HepG2 (cell line): ENCODE data around the gene SELENOM. TPM values are rescaled to one million over a fixed set of nuclear protein-coding genes. Genes with fewer than 3 reads are reported as not detected.

ENCODE experiments used
- ATAC-seq: fragments of 200-7000 bp; cut with Tn5 transposase; 3 replicates; pipeline ENCODE4 v1.9.1; 2020; ENCODE audit warnings: mild to moderate bottlenecking, moderate library complexity
- BruUV-seq: library from RNA; stranded (reverse); fragments of 400-500 nt; replicated peaks from 2 replicates; lab custom pipeline; 2021; lab: Mats Ljungman, UMichigan
- CTCF ChIA-PET: fragments of 300-600 bp; formaldehyde crosslinking; extraction: SDS; loops from one replicate; lab custom pipeline; 2021; ENCODE audit warnings: low total read pairs, inconsistent platforms, low intra/inter-chr PET ratio; lab: Yijun Ruan, JAX
- POLR2A ChIA-PET: fragments of 350-600 bp; sonication (Branson Sonifier 250); formaldehyde crosslinking; loops from one replicate; lab custom pipeline; 2020; ENCODE audit warnings: antibody characterized with exemption, inconsistent platforms; lab: Yijun Ruan, JAX
- DNase-seq: peaks from one replicate; pipeline ENCODE4 v3.0.0-alpha.2; 2015; ENCODE audit warnings: low spot score
- FAIRE-seq: peaks from 3 replicates; lab custom pipeline; 2011; peaks lifted over from hg19 to GRCh38; lab: Jason Lieb, UNC
- H2AFZ ChIP-seq: one replicate; pipeline ENCODE4 v1.6.1; 2011; ENCODE audit warnings: low read length, inconsistent platforms
- H3K27ac ChIP-seq: fragments of 300-600 bp; 3 replicates; pipeline ENCODE4 v1.8.0; 2011; ENCODE audit warnings: mixed run types, mild to moderate bottlenecking, mixed read lengths, low read length, inconsistent platforms; ENCODE audit not compliant: insufficient read depth; ENCODE audit errors: extremely low read length
- H3K27me3 ChIP-seq, 2 experiments: fragments of 200-600 bp in 1 of 2; 2 replicates in 1 of 2; 3 replicates in 1 of 2; pipeline versions ENCODE4 v1.6.0 to v1.8.0; 2011; ENCODE audit warnings: low read length in 2 of 2, mild to moderate bottlenecking in 2 of 2, moderate library complexity in 2 of 2, inconsistent platforms in 1 of 2; ENCODE audit not compliant: insufficient read depth in 2 of 2, control insufficient read depth in 1 of 2
- H3K36me3 ChIP-seq, 2 experiments: fragments of 200-600 bp in 1 of 2; replicated peaks in 1 of 2; 2 replicates in 1 of 2; 3 replicates in 1 of 2; pipeline versions ENCODE4 v1.5.1 to v1.8.0; 2011; ENCODE audit warnings: low read length in 2 of 2, inconsistent platforms in 1 of 2; ENCODE audit not compliant: insufficient read depth in 2 of 2, control insufficient read depth in 1 of 2
- H3K4me1 ChIP-seq: 2 replicates; pipeline ENCODE4 v1.5.1; 2012; ENCODE audit warnings: low read length, inconsistent platforms; ENCODE audit not compliant: insufficient read depth
- H3K4me2 ChIP-seq: 2 replicates; pipeline ENCODE4 v1.6.0; 2011; ENCODE audit warnings: low read depth, low read length, inconsistent platforms
- H3K4me3 ChIP-seq, 3 experiments: fragments of 200-600 bp in 1 of 3; sonication (generic), shearing (Covaris generic) in 1 of 3; replicated peaks in 1 of 3; 2 replicates each; pipeline ENCODE4 v1.5.1; 2011 to 2016; ENCODE audit warnings: low read length in 3 of 3, inconsistent platforms in 2 of 3, low read depth in 2 of 3, mild to moderate bottlenecking in 2 of 3, control low read depth in 1 of 3, mixed read lengths in 1 of 3; ENCODE audit not compliant: insufficient read depth in 1 of 3
- H3K79me2 ChIP-seq: one replicate; pipeline ENCODE4 v1.6.1; 2011; ENCODE audit warnings: low read length, inconsistent platforms; ENCODE audit not compliant: insufficient read depth
- H3K9ac ChIP-seq: 2 replicates; pipeline ENCODE4 v1.6.0; 2011; ENCODE audit warnings: mild to moderate bottlenecking, low read depth, low read length, inconsistent platforms; ENCODE audit not compliant: insufficient read depth
- H3K9me3 ChIP-seq: 2 replicates; pipeline ENCODE4 v1.5.1; 2012; ENCODE audit warnings: mild to moderate bottlenecking, low read length
- H4K20me1 ChIP-seq: 2 replicates; pipeline ENCODE4 v1.6.0; 2011; ENCODE audit warnings: inconsistent platforms, mild to moderate bottlenecking, low read length, moderate library complexity; ENCODE audit not compliant: insufficient read depth
- BORCS8-MEF2B ChIP-seq: sonication (generic); formaldehyde crosslinking; IDR thresholded peaks from 2 replicates; pipeline ENCODE4 v1.8.0; 2022; ENCODE audit warnings: mild to moderate bottlenecking, missing genetic modification reagents
- CEBPG ChIP-seq: IDR thresholded peaks from 2 replicates; pipeline ENCODE4 v1.6.1; 2016
- KLF13 ChIP-seq: sonication (generic); formaldehyde crosslinking; IDR thresholded peaks from 2 replicates; pipeline ENCODE4 v1.4.0; 2020; ENCODE audit warnings: mild to moderate bottlenecking, missing genetic modification reagents
- KMT2A ChIP-seq: sonication (generic); formaldehyde crosslinking; IDR thresholded peaks from 2 replicates; pipeline ENCODE4 v1.4.0; 2020; ENCODE audit warnings: missing genetic modification reagents
- MLLT10 ChIP-seq: sonication (generic); formaldehyde crosslinking; IDR thresholded peaks from 2 replicates; pipeline ENCODE4 v1.4.0; 2020; ENCODE audit warnings: missing genetic modification reagents
- NR2C2 ChIP-seq: sonication (generic); formaldehyde crosslinking; IDR thresholded peaks from 2 replicates; pipeline ENCODE4 v1.4.0; 2020; ENCODE audit warnings: missing genetic modification reagents, mild to moderate bottlenecking, moderate library complexity, borderline replicate concordance
- SMYD3 ChIP-seq: sonication (generic); formaldehyde crosslinking; IDR thresholded peaks from 2 replicates; pipeline ENCODE4 v1.8.1; 2023; ENCODE audit warnings: mild to moderate bottlenecking, missing genetic modification reagents
- SNRNP70 ChIP-seq: fragments of 200-400 bp; formaldehyde crosslinking; IDR thresholded peaks from 2 replicates; pipeline ENCODE4 v1.6.1; 2017; ENCODE audit warnings: mild to moderate bottlenecking, low read depth, low read length, moderate library complexity
- TCF12 ChIP-seq, 2 experiments: fragments of 450-650 bp in 1 of 2; sonication (generic) in 1 of 2; formaldehyde crosslinking in 1 of 2; IDR thresholded peaks; 2 replicates each; pipeline versions ENCODE4 v1.6.1 to v1.8.0; 2017 to 2022; ENCODE audit warnings: antibody characterized with exemption in 1 of 2, mild to moderate bottlenecking in 1 of 2, missing genetic modification reagents in 1 of 2, moderate library complexity in 1 of 2
- ZNF598 ChIP-seq: sonication (generic); formaldehyde crosslinking; IDR thresholded peaks from 2 replicates; pipeline ENCODE4 v1.5.1; 2020; ENCODE audit warnings: mild to moderate bottlenecking, missing genetic modification reagents, borderline replicate concordance
- WGBS: methylation state at CpG from one replicate; pipeline ENCODE4 v1.1.6; 2017; ENCODE audit warnings: low lambda C conversion rate; 5-methylcytosine and 5-hydroxymethylcytosine counted together
- in situ Hi-C: cut with HindIII; loops from 2 replicates; pipeline ENCODE4 v1.10.0; 2017; ENCODE audit warnings: low pct_unique_long_range_greater_than_20kb; ENCODE audit not compliant: extremely low pct_ligation_motif_present
- intact Hi-C: fragments of 100-400 bp; cut with micrococcal nuclease; formaldehyde crosslinking; loops from one replicate; pipeline ENCODE4 v1.10.0; 2022; ENCODE audit not compliant: unreplicated experiment
- polyA plus RNA-seq, 8 experiments: library from polyadenylated mRNA; depleted of rRNA in 3 of 8; stranded (reverse) in 7 of 8; unstranded in 1 of 8; fragments of >200 nt; fragmentation: Illumina TruSeq in 4 of 8; extraction: Trizol in 4 of 8; gene quantifications; 2 replicates each; pipeline versions ENCODE4 v1.2.1 to v1.2.3, GENCODE V29; 2011 to 2016; ENCODE audit warnings: low read depth in 4 of 8, missing spikeins in 1 of 8, mixed read lengths in 1 of 8; ENCODE audit not compliant: insufficient read depth in 1 of 8
- total RNA-seq, 5 experiments: library from RNA; depleted of rRNA; stranded (reverse); fragments of >200 nt; fragmentation: Illumina TruSeq; extraction: Trizol; gene quantifications; 2 replicates each; pipeline ENCODE4 v1.2.3, GENCODE V29; 2016; ENCODE audit warnings: low read depth in 1 of 5
- TF ChIP-seq, protein P1 (sequence below): sonication (generic); formaldehyde crosslinking; IDR thresholded peaks from 2 replicates; pipeline ENCODE4 v1.5.1; 2020; ENCODE audit warnings: missing genetic modification reagents, mild to moderate bottlenecking, borderline replicate concordance
- TF ChIP-seq, protein P2 (sequence below): sonication (generic); formaldehyde crosslinking; IDR thresholded peaks from 2 replicates; pipeline ENCODE4 v1.4.0; 2020; ENCODE audit warnings: mild to moderate bottlenecking, missing genetic modification reagents

The SELENOM gene
- total and polyA plus RNA-seq, 2 of the 13 experiments (the other 11 are each of a cell fraction or from before 2014, with no cell fraction given), result 4.1 to 4.3 TPM

DNA sequence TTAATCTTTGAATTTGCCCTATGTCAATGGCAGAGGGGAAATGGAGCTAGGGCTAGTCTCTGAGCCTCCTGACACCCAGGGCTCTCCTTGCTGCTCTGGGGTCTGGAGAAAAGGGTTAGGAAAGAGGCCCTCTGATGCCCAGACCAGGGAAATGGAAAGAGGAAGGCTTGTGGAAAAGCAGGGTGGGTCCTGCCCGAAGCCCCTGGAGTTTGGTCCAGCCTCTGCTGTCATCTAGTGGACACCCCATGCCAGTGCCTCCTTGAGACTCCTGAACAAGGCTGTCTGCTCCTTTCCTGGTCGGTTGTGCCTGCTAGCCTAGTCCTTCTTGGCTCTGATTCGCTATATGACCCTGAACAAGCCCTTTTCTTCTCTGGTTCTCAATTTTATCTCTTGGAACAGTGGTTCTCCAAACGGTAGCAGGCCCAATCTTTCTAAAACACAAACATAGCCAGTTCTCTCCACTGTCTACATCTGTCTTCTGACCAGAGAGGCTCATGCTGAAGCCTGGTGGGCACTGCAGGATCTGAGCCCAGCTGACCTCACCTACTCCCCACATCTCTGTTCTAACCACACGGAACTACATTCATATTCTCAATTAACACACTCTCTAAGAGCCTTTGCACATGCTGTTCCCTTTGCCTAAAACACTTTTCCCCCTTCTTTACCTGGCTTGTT, 41.7 kb upstream of the SELENOM start (continued):
- TF ChIP-seq, protein P1, sequence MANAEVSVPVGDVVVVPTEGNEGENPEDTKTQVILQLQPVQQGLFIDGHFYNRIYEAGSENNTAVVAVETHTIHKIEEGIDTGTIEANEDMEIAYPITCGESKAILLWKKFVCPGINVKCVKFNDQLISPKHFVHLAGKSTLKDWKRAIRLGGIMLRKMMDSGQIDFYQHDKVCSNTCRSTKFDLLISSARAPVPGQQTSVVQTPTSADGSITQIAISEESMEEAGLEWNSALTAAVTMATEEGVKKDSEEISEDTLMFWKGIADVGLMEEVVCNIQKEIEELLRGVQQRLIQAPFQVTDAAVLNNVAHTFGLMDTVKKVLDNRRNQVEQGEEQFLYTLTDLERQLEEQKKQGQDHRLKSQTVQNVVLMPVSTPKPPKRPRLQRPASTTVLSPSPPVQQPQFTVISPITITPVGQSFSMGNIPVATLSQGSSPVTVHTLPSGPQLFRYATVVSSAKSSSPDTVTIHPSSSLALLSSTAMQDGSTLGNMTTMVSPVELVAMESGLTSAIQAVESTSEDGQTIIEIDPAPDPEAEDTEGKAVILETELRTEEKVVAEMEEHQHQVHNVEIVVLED (CRISPR knock-in tag), result no peak
- TF ChIP-seq NR2C2 (CRISPR knock-in tag) (no peak), ZNF598 (CRISPR knock-in tag) (peak; percentile 49; the same call in 1 of the 2 replicates), KMT2A (CRISPR knock-in tag) (no peak), MLLT10 (CRISPR knock-in tag) (no peak), BORCS8-MEF2B (CRISPR knock-in tag) (0 out of 2 replicates have a peak, but pooled peaks have one; percentile 34)
- TF ChIP-seq, protein P2, sequence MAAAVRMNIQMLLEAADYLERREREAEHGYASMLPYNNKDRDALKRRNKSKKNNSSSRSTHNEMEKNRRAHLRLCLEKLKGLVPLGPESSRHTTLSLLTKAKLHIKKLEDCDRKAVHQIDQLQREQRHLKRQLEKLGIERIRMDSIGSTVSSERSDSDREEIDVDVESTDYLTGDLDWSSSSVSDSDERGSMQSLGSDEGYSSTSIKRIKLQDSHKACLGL (CRISPR knock-in tag), result no peak

DNA sequence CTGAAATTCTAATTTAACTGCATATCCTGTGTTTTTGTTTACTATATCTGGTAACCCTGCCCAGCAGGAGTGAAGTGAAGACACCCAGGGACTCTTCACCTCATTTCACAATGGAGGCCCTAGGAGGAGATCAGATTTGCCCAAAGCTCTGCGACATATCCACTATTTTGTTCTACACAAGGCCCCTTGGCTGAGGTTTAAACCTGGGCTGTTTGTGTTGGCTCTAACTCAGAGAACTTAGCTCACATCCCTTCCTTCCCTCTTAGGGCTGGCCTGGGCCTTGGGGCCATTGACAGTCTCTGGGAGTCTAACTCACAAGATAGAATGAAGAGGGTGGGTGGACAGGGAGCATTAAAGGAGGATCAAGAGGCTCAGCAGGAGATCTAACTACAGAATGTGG, 41.1 kb upstream of the SELENOM start:
- no TSS peak for BruUV-seq
- H2AFZ ChIP-seq, result no peak overlapping the region
- no peaks in the 10 kb centered on the region for H3K9me3 ChIP-seq
- H4K20me1 ChIP-seq, result no peaks in the 10 kb centered on the region
- ChIA-PET CTCF (interaction anchor here (1.1 to 3.0 kb wide), 4 partner anchors 41 to 228 kb away, joined by 3 to 32 read pairs (median 16); partner anchors contain the start of gene SELENOM), POLR2A (no interaction called here)
- ATAC-seq, result no peak; the same call in 2 of the 3 replicates
- no peak overlapping the region for H3K4me3 ChIP-seq
- H3K4me2 ChIP-seq, result no peak overlapping the region
- H3K4me1 ChIP-seq, result peaks cover 27% of the 10 kb centered on the region
- no peak for FAIRE-seq
- DNase-seq, result no peak
- in situ Hi-C loops, result loop anchor here (10.0 kb wide), 1 partner anchor 184 kb away; the partner anchor contains the start of genes MORC2 and TUG1
- no peak overlapping the region for H3K27ac ChIP-seq
- no peaks in the 10 kb centered on the region for H3K36me3 ChIP-seq
- H3K79me2 ChIP-seq, result no peaks in the 10 kb centered on the region
- H3K9ac ChIP-seq, result no peak overlapping the region
- WGBS, result 7% methylated on average over 1 of the region's 1 CpG
- intact Hi-C loops, result no loop called here
- H3K27me3 ChIP-seq, result peaks cover 4 to 5% of the 10 kb centered on the region in 2 experiments; a peak in 3 of 5 replicates
- TF ChIP-seq SMYD3 (CRISPR knock-in tag) (no peak), SNRNP70 (no peak), CEBPG (no peak), KLF13 (CRISPR knock-in tag) (no peak), TCF12 (IDR thresholded peaks at IDR 0.05) (no peak), TCF12 (CRISPR knock-in tag; IDR thresholded peaks at IDR 0.05) (no peak)
